Measurements from ENCODE around the gene NFYA. TPM values are rescaled to one million over a fixed set of nuclear protein-coding genes. Genes with fewer than 3 reads are reported as not detected.

Gene NFYA
- total RNA-seq, 1 experiment from 2014 or later = 28.7 TPM

- ATAC-seq (no peak), DNase-seq (ENCODE audit: low read depth, low spot score) (no peak)
- POLR2A ChIA-PET = no interaction called here
- Histone ChIP-seq H3K9me3 (ENCODE audit: control insufficient read depth in 1 of 2, insufficient read depth in 1 of 2, low read depth in 1 of 2, low read length in 2 of 2) (no peaks in the 10 kb centered on the region), H3K4me1 (ENCODE audit: control insufficient read depth in 1 of 2, insufficient read depth in 2 of 2, low read length in 2 of 2) (no peaks in the 10 kb centered on the region), H3K36me3 (ENCODE audit: control insufficient read depth in 1 of 2, insufficient read depth in 2 of 2, low read length in 2 of 2) (no peaks in the 10 kb centered on the region), H4K20me1 (ENCODE audit: insufficient read depth) (no peaks in the 10 kb centered on the region), H3K9me2 (ENCODE audit: insufficient read depth) (no peaks in the 10 kb centered on the region), H3K4me2 (ENCODE audit: low read length) (no peak overlapping the region), H3K4me3 (replicated peaks in 1 of 2; ENCODE audit: low read depth in 1 of 2, low read length in 2 of 2) (no peak overlapping the region), H2AFZ (ENCODE audit: low read depth, low read length, poor library complexity, severe bottlenecking) (no peak overlapping the region), H3K79me2 (ENCODE audit: insufficient read depth, low read length) (no peaks in the 10 kb centered on the region), H3K27ac (ENCODE audit: low read depth, low read length) (no peak overlapping the region), H3K9ac (ENCODE audit: low read length) (no peak overlapping the region), H3K27me3 (ENCODE audit: insufficient read depth, low read length) (no peaks in the 10 kb centered on the region)
- intact Hi-C loops (cut with micrococcal nuclease) = no loop called here
- RAD21 ChIA-PET (ENCODE audit: low non-redundant PET in 1 of 2, low total read pairs in 2 of 2, uncharacterized antibody in 2 of 2, unreplicated experiment in 2 of 2) = no interaction called here
- CTCF ChIA-PET = interaction anchor here (0.9 kb wide), 1 partner anchor 21 kb away, joined by 3 read pairs; no protein-coding TSS in a partner anchor
- no peak for TF ChIP-seq ZFX (IDR thresholded peaks at IDR 0.05)
- TF ChIP-seq EGR1 (IDR thresholded peaks at IDR 0.05; ENCODE audit: low read depth) = no peak
- no peak for TF ChIP-seq SP1 (IDR thresholded peaks at IDR 0.05; ENCODE audit: low read depth)
- no peak for TF ChIP-seq YY1 (IDR thresholded peaks at IDR 0.05; ENCODE audit: extremely low read depth, insufficient replicate concordance, low read depth, low read length)
- no peak for TF ChIP-seq TCF7L2 (IDR thresholded peaks at IDR 0.05; ENCODE audit: borderline replicate concordance, extremely low read depth, insufficient read depth, insufficient read length)
- no peak for TF ChIP-seq EZH2 (IDR thresholded peaks at IDR 0.05)
- TF ChIP-seq SRF (IDR thresholded peaks at IDR 0.05; ENCODE audit: low read depth) = no peak
- BruUV-seq (replicated peaks) = no TSS peak
Measured at GRCh38 chr6:41122918-41123317, 50.1 kb downstream of the NFYA start.

GRCh38 chr6:41125282-41125681, 52.5 kb downstream of the NFYA start:
- no peak for ATAC-seq
- Histone ChIP-seq H3K4me3 (replicated peaks in 1 of 2; ENCODE audit: low read depth in 1 of 2, low read length in 2 of 2) (no peak overlapping the region), H4K20me1 (ENCODE audit: insufficient read depth) (no peaks in the 10 kb centered on the region), H2AFZ (ENCODE audit: low read depth, low read length, poor library complexity, severe bottlenecking) (no peak overlapping the region), H3K9me2 (ENCODE audit: insufficient read depth) (no peaks in the 10 kb centered on the region), H3K36me3 (ENCODE audit: control insufficient read depth in 1 of 2, insufficient read depth in 2 of 2, low read length in 2 of 2) (no peaks in the 10 kb centered on the region), H3K27me3 (ENCODE audit: insufficient read depth, low read length) (no peaks in the 10 kb centered on the region), H3K9ac (ENCODE audit: low read length) (no peak overlapping the region), H3K9me3 (ENCODE audit: control insufficient read depth in 1 of 2, insufficient read depth in 1 of 2, low read depth in 1 of 2, low read length in 2 of 2) (no peaks in the 10 kb centered on the region), H3K4me2 (ENCODE audit: low read length) (no peak overlapping the region), H3K27ac (ENCODE audit: low read depth, low read length) (no peak overlapping the region), H3K79me2 (ENCODE audit: insufficient read depth, low read length) (no peaks in the 10 kb centered on the region), H3K4me1 (ENCODE audit: control insufficient read depth in 1 of 2, insufficient read depth in 2 of 2, low read length in 2 of 2) (no peaks in the 10 kb centered on the region)
- DNase-seq (ENCODE audit: low read depth, low spot score) = no peak
- POLR2A ChIA-PET = no interaction called here
- CTCF ChIA-PET = no interaction called here
- intact Hi-C loops (cut with micrococcal nuclease) = no loop called here
- BruUV-seq (replicated peaks) = no TSS peak
- RAD21 ChIA-PET (ENCODE audit: low non-redundant PET in 1 of 2, low total read pairs in 2 of 2, uncharacterized antibody in 2 of 2, unreplicated experiment in 2 of 2) = no interaction called here
- TF ChIP-seq SRF (IDR thresholded peaks at IDR 0.05; ENCODE audit: low read depth) (no peak), CBX3 (IDR thresholded peaks at IDR 0.05; ENCODE audit: low read depth) (no peak), TCF7L2 (IDR thresholded peaks at IDR 0.05; ENCODE audit: borderline replicate concordance, extremely low read depth, insufficient read depth, insufficient read length) (no peak), ATF3 (IDR thresholded peaks at IDR 0.05) (no peak), ZFX (IDR thresholded peaks at IDR 0.05) (no peak), EZH2phosphoT487 (IDR thresholded peaks at IDR 0.05; ENCODE audit: borderline replicate concordance) (no peak), SIN3A (IDR thresholded peaks at IDR 0.05; ENCODE audit: low read depth) (no peak), ZBTB33 (IDR thresholded peaks at IDR 0.05; ENCODE audit: extremely low read depth, insufficient replicate concordance, low read length) (no peak), FOSL1 (IDR thresholded peaks at IDR 0.05; ENCODE audit: low read depth) (no peak), YY1 (IDR thresholded peaks at IDR 0.05; ENCODE audit: extremely low read depth, insufficient replicate concordance, low read depth, low read length) (no peak), JUND (IDR thresholded peaks at IDR 0.05) (no peak), EZH2 (IDR thresholded peaks at IDR 0.05) (no peak)

Data from HCT116 (cell line).